CD14-positive monocyte (primary cell): ENCODE data around the gene AGXT2. TPM values are rescaled to one million over a fixed set of nuclear protein-coding genes. Genes with fewer than 3 reads are reported as not detected.

Source experiments
- DNase-seq, 3 donors: peaks; one replicate each; pipeline ENCODE4 v3.0.0-alpha.2; 2011 to 2022
- H2AFZ ChIP-seq: 2 replicates; pipeline ENCODE4 v1.6.0; 2012; ENCODE audit warnings: mild to moderate bottlenecking, low read depth, low read length, inconsistent platforms; ENCODE audit not compliant: insufficient read depth, poor library complexity, severe bottlenecking
- H3K27ac ChIP-seq, 2 donors: 1 replicate in 1 of 2; 2 replicates in 1 of 2; pipeline ENCODE4 v1.5.1; 2012 to 2013; ENCODE audit warnings: low read length in 2 of 2, control low read depth in 1 of 2, inconsistent platforms in 1 of 2, low read depth in 1 of 2, mild to moderate bottlenecking in 1 of 2
- H3K27me3 ChIP-seq, 2 donors: one replicate each; pipeline versions ENCODE4 v1.6.0 to v1.6.1; 2011 to 2013; ENCODE audit warnings: low read length in 2 of 2; ENCODE audit not compliant: control insufficient read depth in 2 of 2, insufficient read depth in 2 of 2
- H3K36me3 ChIP-seq, 2 donors: replicated peaks in 1 of 2; 1 replicate in 1 of 2; 2 replicates in 1 of 2; pipeline versions ENCODE4 v1.5.1 to v1.6.1; 2012 to 2013; ENCODE audit warnings: low read length in 2 of 2, control low read depth in 1 of 2, inconsistent platforms in 1 of 2, mild to moderate bottlenecking in 1 of 2; ENCODE audit not compliant: insufficient read depth in 2 of 2, control insufficient read depth in 1 of 2
- H3K4me1 ChIP-seq, 2 donors: 1 replicate in 1 of 2; 2 replicates in 1 of 2; pipeline versions ENCODE4 v1.5.1 to v1.6.1; 2012 to 2013; ENCODE audit warnings: low read length in 2 of 2, control low read depth in 1 of 2, inconsistent platforms in 1 of 2, mild to moderate bottlenecking in 1 of 2, moderate library complexity in 1 of 2; ENCODE audit not compliant: insufficient read depth in 2 of 2, control insufficient read depth in 1 of 2
- H3K4me2 ChIP-seq: replicated peaks from 2 replicates; pipeline ENCODE3; 2012; ENCODE audit warnings: low read length, moderate library complexity, mild to moderate bottlenecking; ENCODE audit not compliant: poor library complexity, severe bottlenecking; ENCODE audit errors: extremely low read depth
- H3K4me3 ChIP-seq, 3 experiments: fragments of 200-600 bp in 1 of 3; sonication (generic) in 1 of 3; replicated peaks in 1 of 3; 1 replicate in 2 of 3; 2 replicates in 1 of 3; pipeline ENCODE4 v1.5.1; 2011 to 2013; ENCODE audit warnings: low read length in 3 of 3, mild to moderate bottlenecking in 3 of 3, control low read depth in 2 of 3, low read depth in 2 of 3, inconsistent platforms in 1 of 3, moderate library complexity in 1 of 3
- H3K79me2 ChIP-seq: 2 replicates; pipeline ENCODE4 v1.6.0; 2012; ENCODE audit warnings: mild to moderate bottlenecking, control low read depth, inconsistent platforms, low read length, moderate library complexity; ENCODE audit not compliant: insufficient read depth
- H3K9ac ChIP-seq: 2 replicates; pipeline ENCODE4 v1.6.0; 2017; ENCODE audit warnings: low read length, mild to moderate bottlenecking; ENCODE audit not compliant: insufficient read depth, poor library complexity, severe bottlenecking
- H3K9me3 ChIP-seq, 2 donors: replicated peaks in 1 of 2; 1 replicate in 1 of 2; 2 replicates in 1 of 2; pipeline versions ENCODE4 v1.5.1 to v1.6.1; 2012 to 2013; ENCODE audit warnings: low read length in 2 of 2, control low read depth in 1 of 2; ENCODE audit not compliant: control insufficient read depth in 1 of 2, insufficient read depth in 1 of 2
- H4K20me1 ChIP-seq: 2 replicates; pipeline ENCODE4 v1.6.0; 2012; ENCODE audit warnings: mild to moderate bottlenecking, low read length, control low read depth, moderate library complexity; ENCODE audit not compliant: insufficient read depth
- H3K27ac Mint-ChIP-seq, 7 donors: one replicate each; pipeline ENCODE4 v1.8.0; 2020; ENCODE audit warnings: mild to moderate bottlenecking in 7 of 7, mixed read lengths in 7 of 7, moderate library complexity in 6 of 7, inconsistent platforms in 2 of 7
- H3K27me3 Mint-ChIP-seq, 3 donors: one replicate each; pipeline ENCODE4 v1.8.0; 2021 to 2022; ENCODE audit warnings: low read depth in 3 of 3, mild to moderate bottlenecking in 3 of 3, mixed read lengths in 3 of 3, moderate library complexity in 3 of 3, inconsistent platforms in 1 of 3
- H3K36me3 Mint-ChIP-seq, 2 donors: one replicate each; pipeline ENCODE4 v1.8.0; 2020; ENCODE audit warnings: mixed read lengths in 2 of 2, inconsistent platforms in 1 of 2, mild to moderate bottlenecking in 1 of 2
- H3K4me1 Mint-ChIP-seq: one replicate; pipeline ENCODE4 v1.8.0; 2020; ENCODE audit warnings: mild to moderate bottlenecking, mixed read lengths
- H3K4me3 Mint-ChIP-seq, 2 donors: one replicate each; pipeline ENCODE4 v1.8.0; 2020; ENCODE audit warnings: mild to moderate bottlenecking in 2 of 2, mixed read lengths in 2 of 2, moderate library complexity in 1 of 2
- H3K9me3 Mint-ChIP-seq, 7 donors: one replicate each; pipeline ENCODE4 v1.8.0; 2020 to 2022; ENCODE audit warnings: mixed read lengths in 7 of 7, mild to moderate bottlenecking in 6 of 7, moderate library complexity in 6 of 7, inconsistent platforms in 2 of 7
- WGBS: methylation state at CpG from one replicate; pipeline ENCODE4 v1.1.5; 2013; ENCODE audit warnings: missing lambda C conversion rate; ENCODE audit not compliant: insufficient coverage; 5-methylcytosine and 5-hydroxymethylcytosine counted together
- intact Hi-C, 2 donors: fragments of 100-400 bp; cut with micrococcal nuclease; formaldehyde crosslinking; loops; one replicate each; pipeline versions ENCODE4 v1.15.0 to v1.15.1; 2023
- polyA plus RNA-seq, 3 donors: library from polyadenylated mRNA; depleted of rRNA in 1 of 3; unstranded in 2 of 3; stranded (reverse) in 1 of 3; fragments of 300-500 nt in 2 of 3; fragments of >200 nt in 1 of 3; fragmentation: Illumina TruSeq in 2 of 3; gene quantifications; 1 replicate in 2 of 3; 2 replicates in 1 of 3; pipeline ENCODE4 v1.2.3, GENCODE V29; 2012 to 2021
- TF ChIP-seq, protein P1 (sequence below): fragments of 200-600 bp; IDR thresholded peaks from one replicate; pipeline ENCODE4 v1.8.0; 2022; ENCODE audit warnings: antibody characterized with exemption, mild to moderate bottlenecking

Gene AGXT2
- polyA plus RNA-seq, 3 donors = not detected

DNA sequence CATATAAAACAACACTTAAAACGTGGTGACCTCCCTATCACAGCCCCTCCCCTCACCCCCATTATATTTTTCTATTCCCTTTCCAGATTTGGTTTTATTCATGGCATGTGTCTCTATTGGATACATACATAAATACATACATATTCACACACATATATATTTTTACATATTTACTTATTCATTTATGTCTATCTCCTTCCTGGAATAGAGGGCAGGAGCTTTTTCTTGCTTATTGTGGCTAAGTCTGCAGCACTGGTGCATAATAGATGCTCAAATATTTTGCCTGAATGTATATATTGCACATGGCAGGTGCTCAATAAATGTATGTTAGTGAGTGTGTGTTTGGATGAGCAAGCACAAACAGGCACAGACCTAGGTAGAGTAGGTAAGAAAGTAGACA is 2.5 kb downstream of the AGXT2 start:
- intact Hi-C loops = no loop called here
- H3K9me3 Mint-ChIP-seq = peaks cover 0 to 4% (median 0%) of the 10 kb centered on the region in 7 donors

DNA sequence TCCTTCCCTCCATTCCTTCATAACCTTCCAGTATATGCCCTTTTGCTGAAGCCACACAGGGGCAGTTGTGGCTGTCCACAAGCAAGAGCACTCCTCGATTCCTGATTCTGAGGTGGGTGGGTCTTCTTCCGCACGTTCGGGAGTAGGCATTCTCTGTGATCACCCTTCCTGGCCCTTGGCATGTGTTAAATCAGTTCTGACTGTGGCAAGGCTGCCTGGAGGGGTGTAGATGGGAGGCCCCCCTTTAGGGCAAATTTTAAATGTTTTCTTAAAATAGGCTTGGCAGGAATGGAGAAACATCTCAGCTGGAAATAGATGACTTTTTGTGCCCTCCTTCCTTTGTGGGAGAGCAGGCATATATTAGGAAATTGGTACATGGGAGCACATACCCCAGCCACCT is 3.1 kb downstream of the AGXT2 start:
- Mint-ChIP-seq H3K36me3 (no peaks in the 10 kb centered on the region), H3K27me3 (peaks cover 12 to 17% (median 13%) of the 10 kb centered on the region in 3 donors), H3K9me3 (peaks cover 0 to 4% (median 0%) of the 10 kb centered on the region in 7 donors), H3K27ac (no peak overlapping the region), H3K4me1 (no peaks in the 10 kb centered on the region), H3K4me3 (no peak overlapping the region)
- peaks cover 2 to 10% of the 10 kb centered on the region in 2 donors for H3K27me3 ChIP-seq
- H3K4me3 ChIP-seq = no peak overlapping the region
- no peak overlapping the region for H3K27ac ChIP-seq
- TF ChIP-seq, protein P1, sequence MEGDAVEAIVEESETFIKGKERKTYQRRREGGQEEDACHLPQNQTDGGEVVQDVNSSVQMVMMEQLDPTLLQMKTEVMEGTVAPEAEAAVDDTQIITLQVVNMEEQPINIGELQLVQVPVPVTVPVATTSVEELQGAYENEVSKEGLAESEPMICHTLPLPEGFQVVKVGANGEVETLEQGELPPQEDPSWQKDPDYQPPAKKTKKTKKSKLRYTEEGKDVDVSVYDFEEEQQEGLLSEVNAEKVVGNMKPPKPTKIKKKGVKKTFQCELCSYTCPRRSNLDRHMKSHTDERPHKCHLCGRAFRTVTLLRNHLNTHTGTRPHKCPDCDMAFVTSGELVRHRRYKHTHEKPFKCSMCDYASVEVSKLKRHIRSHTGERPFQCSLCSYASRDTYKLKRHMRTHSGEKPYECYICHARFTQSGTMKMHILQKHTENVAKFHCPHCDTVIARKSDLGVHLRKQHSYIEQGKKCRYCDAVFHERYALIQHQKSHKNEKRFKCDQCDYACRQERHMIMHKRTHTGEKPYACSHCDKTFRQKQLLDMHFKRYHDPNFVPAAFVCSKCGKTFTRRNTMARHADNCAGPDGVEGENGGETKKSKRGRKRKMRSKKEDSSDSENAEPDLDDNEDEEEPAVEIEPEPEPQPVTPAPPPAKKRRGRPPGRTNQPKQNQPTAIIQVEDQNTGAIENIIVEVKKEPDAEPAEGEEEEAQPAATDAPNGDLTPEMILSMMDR = no peak
- H3K9me3 ChIP-seq = no peaks in the 10 kb centered on the region
- no peaks in the 10 kb centered on the region for H4K20me1 ChIP-seq
- H3K4me2 ChIP-seq = no peak overlapping the region
- no peak overlapping the region for H3K9ac ChIP-seq
- intact Hi-C loops = no loop called here
- DNase-seq = no peak
- no peaks in the 10 kb centered on the region for H3K79me2 ChIP-seq
- H2AFZ ChIP-seq = no peak overlapping the region
- no peaks in the 10 kb centered on the region for H3K4me1 ChIP-seq
- WGBS = 89% methylated on average over 4 of the region's 4 CpGs
- H3K36me3 ChIP-seq = no peaks in the 10 kb centered on the region

More for the DNA sequence above, 2.5 kb downstream of the AGXT2 start:
- no peaks in the 10 kb centered on the region for H3K36me3 ChIP-seq
- H3K4me1 ChIP-seq = no peaks in the 10 kb centered on the region
- H3K4me1 Mint-ChIP-seq = no peaks in the 10 kb centered on the region
- no peak overlapping the region for H3K27ac ChIP-seq
- H2AFZ ChIP-seq = no peak overlapping the region
- H3K9me3 ChIP-seq = no peaks in the 10 kb centered on the region
- H4K20me1 ChIP-seq = no peaks in the 10 kb centered on the region
- peaks cover 8 to 13% (median 10%) of the 10 kb centered on the region in 3 donors for H3K27me3 Mint-ChIP-seq
- no peaks in the 10 kb centered on the region for H3K79me2 ChIP-seq
- H3K4me2 ChIP-seq = no peak overlapping the region
- WGBS = no CpG with 5 or more reads among the region's 1 CpG
- H3K9ac ChIP-seq = no peak overlapping the region
- no peak overlapping the region for H3K4me3 Mint-ChIP-seq
- DNase-seq = no peak
- H3K4me3 ChIP-seq = no peak overlapping the region
- TF ChIP-seq, protein P1 = no peak
- H3K36me3 Mint-ChIP-seq = no peaks in the 10 kb centered on the region
- peaks cover 0 to 10% of the 10 kb centered on the region in 2 donors for H3K27me3 ChIP-seq
- no peak overlapping the region for H3K27ac Mint-ChIP-seq
